ENCODE measurements around the gene CDK11B. TPM values are rescaled to one million over a fixed set of nuclear protein-coding genes. Genes with fewer than 3 reads are reported as not detected.
"Not testable (repeated sequence)": the region's sequence is repeated elsewhere in the genome, so short reads cannot be mapped to it uniquely, and the experiment has no call there.

CDK11B gene
- total RNA-seq, 4 donors from 2014 or later = 16.3 to 25.3 (median 19.2) TPM

DNA sequence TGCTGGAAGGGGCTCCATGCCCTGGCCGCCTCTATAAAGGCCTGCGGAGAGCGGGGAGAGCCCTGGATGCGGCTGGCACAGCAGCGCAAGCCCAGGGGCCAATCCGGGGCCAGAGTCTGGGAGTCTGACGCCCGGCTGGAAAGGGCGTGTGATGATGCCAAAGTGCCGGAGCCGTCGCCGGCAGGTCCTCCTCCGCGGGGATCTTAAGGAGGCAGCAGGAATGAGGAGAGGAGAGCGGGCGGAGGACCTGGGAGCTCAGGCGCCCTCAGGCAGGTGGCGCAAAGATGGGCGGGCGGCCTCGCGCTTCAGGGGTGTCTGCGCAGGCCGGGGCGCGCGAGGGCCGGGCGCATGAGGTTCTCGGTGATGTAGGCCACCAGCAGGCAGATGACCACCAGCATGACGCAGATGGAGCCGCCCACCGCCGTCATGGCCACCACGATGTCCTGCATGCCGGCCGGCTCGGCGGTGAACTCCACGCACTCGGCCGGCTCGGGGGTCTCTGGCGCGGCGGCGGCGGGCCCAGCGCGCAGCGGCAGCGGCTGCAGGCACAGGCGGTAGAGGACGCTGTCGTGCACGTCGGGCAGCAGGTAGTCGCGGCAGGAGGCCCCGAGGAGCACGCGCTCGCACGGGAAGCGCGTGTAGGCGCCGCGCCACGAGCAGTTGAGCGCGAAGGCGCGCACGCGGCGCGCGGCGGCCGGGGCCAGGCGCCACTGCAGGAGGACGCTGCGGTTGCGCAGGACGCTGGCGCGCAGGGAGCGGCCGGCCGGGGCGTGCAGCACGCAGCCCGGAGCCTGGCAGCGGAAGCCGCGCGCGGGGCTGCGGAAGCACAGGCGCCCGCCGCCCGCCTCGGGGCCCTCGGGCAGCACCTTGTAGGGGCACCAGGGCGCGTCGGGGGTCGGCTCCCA lies 59.5 kb downstream of the CDK11B start:
- TF ChIP-seq CTCF (IDR thresholded peaks at IDR 0.05) = no peak
- no peak for ATAC-seq (ENCODE audit: low FRiP score)
- DNase-seq (ENCODE audit: low spot score) = no peak

DNA sequence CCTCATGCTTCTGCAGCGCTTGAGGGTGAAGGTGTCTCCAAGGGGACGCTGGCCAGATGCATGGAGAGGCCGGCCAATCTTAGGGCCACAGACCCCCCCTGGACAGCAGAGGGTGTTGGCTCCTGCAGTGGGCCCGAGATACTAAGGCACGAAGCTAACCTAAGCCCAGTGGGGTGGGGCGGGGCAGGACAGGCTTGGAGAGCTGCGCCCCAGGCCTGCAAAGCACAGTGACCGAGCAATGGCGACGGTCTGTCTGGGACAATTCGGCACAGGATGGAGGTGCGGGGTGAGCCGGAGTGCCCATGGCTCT lies 60.1 kb downstream of the CDK11B start:
- no peak for DNase-seq (ENCODE audit: low spot score)
- ATAC-seq (ENCODE audit: low FRiP score) = no peak
- TF ChIP-seq CTCF (IDR thresholded peaks at IDR 0.05) = no peak

DNA sequence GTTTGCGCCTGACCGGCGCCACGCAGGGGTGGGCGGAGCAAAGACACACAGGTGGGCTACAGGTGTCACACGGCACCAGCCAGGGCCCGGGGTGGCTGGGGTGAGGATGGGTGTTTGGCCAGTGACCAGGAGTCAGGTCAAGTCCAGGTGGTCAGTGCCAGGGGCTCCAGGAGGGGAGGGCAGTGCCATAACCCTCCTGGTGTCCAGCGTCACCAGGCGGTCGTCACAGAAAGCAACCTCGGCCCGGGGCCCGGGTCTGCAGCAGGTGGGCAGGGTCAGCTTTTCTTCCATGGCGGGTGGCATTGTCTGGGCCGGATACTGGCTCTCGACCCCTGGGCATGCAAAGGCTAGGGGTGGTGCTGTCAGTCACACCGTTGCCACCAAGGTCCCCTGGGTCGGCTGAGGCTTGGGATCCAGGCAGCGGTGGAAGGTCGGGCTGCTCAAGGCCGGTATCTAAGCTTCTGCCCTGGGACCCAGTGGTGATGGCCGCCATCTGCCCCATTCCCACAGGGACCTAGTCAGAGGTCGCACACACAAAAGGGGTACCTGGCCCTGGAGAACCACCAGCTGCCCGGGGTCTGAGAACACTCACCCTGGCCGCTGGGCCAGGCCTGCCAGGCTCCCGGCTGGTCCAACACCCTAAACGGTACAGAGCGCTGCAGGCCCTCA lies 60.6 kb downstream of the CDK11B start:
- DNase-seq (ENCODE audit: low spot score) (no peak), ATAC-seq (ENCODE audit: low FRiP score) (no peak)
- TF ChIP-seq CTCF (IDR thresholded peaks at IDR 0.05) = no peak

DNA sequence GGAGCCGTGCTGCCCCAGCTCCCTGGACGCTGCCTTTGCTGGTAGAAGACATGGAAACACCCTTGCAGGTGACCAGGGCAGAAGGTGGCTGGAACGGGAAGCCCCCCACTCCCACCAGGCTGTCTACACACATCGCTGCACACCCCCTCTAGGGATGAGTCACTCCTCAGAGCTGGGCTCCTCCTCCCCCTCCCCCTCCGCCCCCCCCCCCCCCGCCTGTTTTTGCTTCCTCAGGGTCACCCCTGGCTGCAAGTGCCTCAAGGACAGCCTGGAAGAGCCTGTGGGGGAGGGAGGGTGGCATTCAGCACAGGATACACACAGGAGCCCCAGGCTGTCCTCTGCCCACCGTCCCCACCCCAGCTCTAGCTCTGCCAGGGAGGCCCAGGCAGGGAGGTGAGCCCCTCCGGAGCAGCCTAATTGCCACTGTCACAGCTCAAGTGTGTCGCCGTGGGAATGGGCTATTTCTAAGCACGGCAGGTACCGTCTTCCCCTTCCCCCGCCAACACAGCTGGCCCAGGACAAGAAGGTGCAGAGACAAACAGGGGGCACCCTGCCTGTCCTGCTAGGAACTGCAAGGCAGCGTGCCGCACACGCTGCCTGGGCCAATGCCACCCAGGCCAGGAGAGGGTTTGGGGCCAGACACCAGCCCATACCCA lies 61.4 kb downstream of the CDK11B start:
- TF ChIP-seq CTCF (IDR thresholded peaks at IDR 0.05) = no peak
- DNase-seq (ENCODE audit: low spot score) (no peak), ATAC-seq (ENCODE audit: low FRiP score) (no peak)

DNA sequence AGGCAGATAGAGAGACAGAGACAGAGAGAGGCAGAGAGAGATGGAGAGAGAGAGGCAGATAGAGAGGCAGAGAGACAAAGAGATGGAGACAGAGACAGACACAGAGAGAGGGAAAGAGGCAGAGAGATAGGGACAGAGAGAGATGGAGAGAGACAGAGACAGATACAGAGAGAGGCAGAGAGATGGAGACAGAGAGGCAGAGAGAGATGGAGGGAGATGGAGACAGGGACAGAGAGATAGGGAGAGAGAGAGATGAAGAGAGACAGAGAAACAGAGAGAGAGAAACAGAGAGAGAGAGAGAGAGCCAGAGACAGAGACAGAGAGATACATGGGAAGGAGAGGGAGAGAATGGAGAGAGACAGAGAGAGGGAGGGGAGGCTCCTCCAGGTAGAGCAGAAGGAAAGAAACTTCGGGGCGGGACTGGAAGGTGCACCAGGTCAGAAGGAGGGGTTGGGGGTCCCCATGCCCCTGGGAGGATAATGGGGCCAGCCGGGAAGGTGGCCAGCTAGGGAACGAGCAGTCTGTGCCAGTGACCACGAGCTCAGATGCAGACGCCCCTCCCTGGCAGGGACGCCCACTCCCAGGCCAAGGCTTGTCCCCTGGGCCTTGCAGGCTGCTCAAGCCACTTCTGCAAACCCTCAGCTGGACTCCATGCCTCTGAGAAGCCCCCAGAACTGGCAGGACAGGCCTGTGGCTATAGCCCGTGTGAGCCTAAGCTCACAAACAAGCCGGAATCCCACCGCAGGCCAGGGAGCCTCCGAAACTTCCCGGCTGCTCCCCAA lies 62.1 kb downstream of the CDK11B start:
- ATAC-seq (ENCODE audit: low FRiP score) = no peak
- no peak for TF ChIP-seq CTCF (IDR thresholded peaks at IDR 0.05)

DNA sequence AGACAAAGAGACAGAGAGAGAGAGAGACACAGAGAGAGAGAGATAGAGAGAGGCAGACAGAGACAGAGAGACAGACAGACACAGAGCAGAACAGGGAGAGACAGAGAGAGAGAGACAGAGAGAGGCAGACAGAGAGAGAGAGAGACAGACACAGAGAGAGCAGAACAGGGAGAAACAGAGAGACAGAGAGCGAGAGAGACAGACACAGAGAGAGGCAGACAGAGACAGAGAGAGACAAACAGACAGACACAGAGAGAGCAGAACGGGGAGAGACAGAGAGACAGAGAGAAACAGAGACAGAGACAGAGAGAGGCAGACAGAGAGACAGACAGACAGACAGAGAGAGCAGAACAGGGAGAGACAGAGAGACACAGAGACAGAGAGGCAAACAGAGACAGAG lies 63.5 kb downstream of the CDK11B start:
- not testable (repeated sequence) for ATAC-seq (ENCODE audit: low FRiP score); DNase-seq (ENCODE audit: low spot score)

More for the DNA sequence above, 62.1 kb downstream of the CDK11B start:
- DNase-seq (ENCODE audit: low spot score) = no peak

All from omental fat pad (tissue), 4 donors.